Mesenchymal stem cell (in vitro differentiated cells and primary cell): ENCODE data around the gene ACBD4. TPM values are rescaled to one million over a fixed set of nuclear protein-coding genes. Genes with fewer than 3 reads are reported as not detected.

Source experiments
- DNase-seq: peaks from one replicate; pipeline ENCODE4 v3.0.0-alpha.2; 2013
- H2AFZ ChIP-seq: one replicate; pipeline ENCODE4 v1.6.1; 2013; ENCODE audit warnings: low read depth, mild to moderate bottlenecking, control low read depth, inconsistent platforms, low read length, moderate library complexity
- H2AK5ac ChIP-seq: 2 replicates; pipeline ENCODE4 v1.6.1; 2013; ENCODE audit warnings: low read length, moderate library complexity, mild to moderate bottlenecking, inconsistent platforms; ENCODE audit not compliant: severe bottlenecking
- H2BK120ac ChIP-seq: one replicate; pipeline ENCODE4 v1.6.1; 2013; ENCODE audit warnings: low read depth, mild to moderate bottlenecking, inconsistent platforms, low read length, moderate library complexity
- H2BK12ac ChIP-seq, 2 experiments: one replicate each; pipeline ENCODE4 v1.6.1; 2013; ENCODE audit warnings: inconsistent platforms in 2 of 2, low read length in 2 of 2, mild to moderate bottlenecking in 2 of 2, moderate library complexity in 2 of 2, control low read depth in 1 of 2
- H2BK15ac ChIP-seq: one replicate; pipeline ENCODE4 v1.6.1; 2013; ENCODE audit warnings: mild to moderate bottlenecking, low read depth, inconsistent platforms; ENCODE audit not compliant: poor library complexity, severe bottlenecking
- H2BK5ac ChIP-seq: 2 replicates; pipeline ENCODE4 v1.6.1; 2013; ENCODE audit warnings: low read depth, mild to moderate bottlenecking, low read length, control low read depth, inconsistent platforms; ENCODE audit not compliant: poor library complexity, severe bottlenecking
- H3K14ac ChIP-seq, 2 experiments: one replicate each; pipeline ENCODE4 v1.6.1; 2013; ENCODE audit warnings: inconsistent platforms in 2 of 2, low read length in 2 of 2, control low read depth in 1 of 2, mild to moderate bottlenecking in 1 of 2, moderate library complexity in 1 of 2
- H3K18ac ChIP-seq, 2 experiments: one replicate each; pipeline ENCODE4 v1.6.1; 2013; ENCODE audit warnings: inconsistent platforms in 2 of 2, low read length in 2 of 2, control low read depth in 1 of 2, low read depth in 1 of 2, mild to moderate bottlenecking in 1 of 2
- H3K23ac ChIP-seq, 2 experiments: one replicate each; pipeline ENCODE4 v1.6.1; 2013; ENCODE audit warnings: inconsistent platforms in 2 of 2, low read length in 2 of 2, mild to moderate bottlenecking in 2 of 2, moderate library complexity in 2 of 2, control low read depth in 1 of 2
- H3K27ac ChIP-seq: 2 replicates; pipeline ENCODE4 v1.5.1; 2013; ENCODE audit warnings: mild to moderate bottlenecking, moderate library complexity, low read length, control low read depth, inconsistent platforms; ENCODE audit not compliant: poor library complexity, severe bottlenecking
- H3K27me3 ChIP-seq, 2 experiments: 2 replicates each; pipeline versions ENCODE4 v1.6.1 to v1.7.0; 2013; ENCODE audit warnings: low read length in 2 of 2, mild to moderate bottlenecking in 2 of 2, moderate library complexity in 2 of 2, control low read depth in 1 of 2, inconsistent platforms in 1 of 2; ENCODE audit not compliant: control insufficient read depth in 1 of 2, insufficient read depth in 1 of 2
- H3K36me3 ChIP-seq, 2 experiments: 2 replicates each; pipeline versions ENCODE4 v1.6.1 to v1.7.0; 2013; ENCODE audit warnings: low read length in 2 of 2, control low read depth in 1 of 2, inconsistent platforms in 1 of 2, low read depth in 1 of 2, mild to moderate bottlenecking in 1 of 2; ENCODE audit not compliant: insufficient read depth in 2 of 2, control insufficient read depth in 1 of 2
- H3K4ac ChIP-seq, 2 experiments: one replicate each; pipeline ENCODE4 v1.6.1; 2013; ENCODE audit warnings: inconsistent platforms in 2 of 2, low read length in 2 of 2, mild to moderate bottlenecking in 2 of 2, moderate library complexity in 2 of 2, control low read depth in 1 of 2, low read depth in 1 of 2
- H3K4me1 ChIP-seq: 2 replicates; pipeline ENCODE4 v1.6.1; 2013; ENCODE audit warnings: low read depth, low read length, control low read depth; ENCODE audit not compliant: control insufficient read depth, insufficient read depth
- H3K4me2 ChIP-seq: 2 replicates; pipeline ENCODE4 v1.6.1; 2013; ENCODE audit warnings: low read length, mild to moderate bottlenecking, inconsistent platforms; ENCODE audit not compliant: poor library complexity, severe bottlenecking
- H3K4me3 ChIP-seq, 2 experiments: 2 replicates each; pipeline versions ENCODE4 v1.5.1 to v1.7.0; 2013; ENCODE audit warnings: low read length in 2 of 2, mild to moderate bottlenecking in 2 of 2, control low read depth in 1 of 2, low read depth in 1 of 2; ENCODE audit not compliant: insufficient read depth in 1 of 2
- H3K79me1 ChIP-seq: replicated peaks from 2 replicates; pipeline ENCODE4 v1.6.1; 2013; ENCODE audit warnings: mild to moderate bottlenecking, control low read depth, low read length, inconsistent platforms; ENCODE audit not compliant: poor library complexity, severe bottlenecking
- H3K9ac ChIP-seq: 2 replicates; pipeline ENCODE4 v1.7.0; 2013; ENCODE audit warnings: mild to moderate bottlenecking, low read length, moderate library complexity
- H3K9me3 ChIP-seq: 2 replicates; pipeline ENCODE4 v1.7.0; 2013; ENCODE audit warnings: mild to moderate bottlenecking, low read length; ENCODE audit not compliant: control insufficient read depth
- H4K8ac ChIP-seq: one replicate; pipeline ENCODE4 v1.6.1; 2013; ENCODE audit warnings: inconsistent platforms, mild to moderate bottlenecking, low read length, moderate library complexity
- H4K91ac ChIP-seq: one replicate; pipeline ENCODE4 v1.6.1; 2013; ENCODE audit warnings: mild to moderate bottlenecking, low read length, inconsistent platforms
- WGBS: methylation state at CpG from one replicate; pipeline ENCODE4 v1.1.7; 2013; ENCODE audit warnings: mixed read lengths; 5-methylcytosine and 5-hydroxymethylcytosine counted together
- polyA plus RNA-seq, 2 experiments: library from polyadenylated mRNA; stranded (reverse); fragments of 200-250 nt; gene quantifications; one replicate each; pipeline ENCODE4 v1.2.3, GENCODE V29; 2013

Gene ACBD4, protein sequence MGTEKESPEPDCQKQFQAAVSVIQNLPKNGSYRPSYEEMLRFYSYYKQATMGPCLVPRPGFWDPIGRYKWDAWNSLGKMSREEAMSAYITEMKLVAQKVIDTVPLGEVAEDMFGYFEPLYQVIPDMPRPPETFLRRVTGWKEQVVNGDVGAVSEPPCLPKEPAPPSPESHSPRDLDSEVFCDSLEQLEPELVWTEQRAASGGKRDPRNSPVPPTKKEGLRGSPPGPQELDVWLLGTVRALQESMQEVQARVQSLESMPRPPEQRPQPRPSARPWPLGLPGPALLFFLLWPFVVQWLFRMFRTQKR
- polyA plus RNA-seq (2013, experiment 1 of 2) = 3.8 TPM
- polyA plus RNA-seq (2013, experiment 2 of 2) = 4.1 TPM

DNA sequence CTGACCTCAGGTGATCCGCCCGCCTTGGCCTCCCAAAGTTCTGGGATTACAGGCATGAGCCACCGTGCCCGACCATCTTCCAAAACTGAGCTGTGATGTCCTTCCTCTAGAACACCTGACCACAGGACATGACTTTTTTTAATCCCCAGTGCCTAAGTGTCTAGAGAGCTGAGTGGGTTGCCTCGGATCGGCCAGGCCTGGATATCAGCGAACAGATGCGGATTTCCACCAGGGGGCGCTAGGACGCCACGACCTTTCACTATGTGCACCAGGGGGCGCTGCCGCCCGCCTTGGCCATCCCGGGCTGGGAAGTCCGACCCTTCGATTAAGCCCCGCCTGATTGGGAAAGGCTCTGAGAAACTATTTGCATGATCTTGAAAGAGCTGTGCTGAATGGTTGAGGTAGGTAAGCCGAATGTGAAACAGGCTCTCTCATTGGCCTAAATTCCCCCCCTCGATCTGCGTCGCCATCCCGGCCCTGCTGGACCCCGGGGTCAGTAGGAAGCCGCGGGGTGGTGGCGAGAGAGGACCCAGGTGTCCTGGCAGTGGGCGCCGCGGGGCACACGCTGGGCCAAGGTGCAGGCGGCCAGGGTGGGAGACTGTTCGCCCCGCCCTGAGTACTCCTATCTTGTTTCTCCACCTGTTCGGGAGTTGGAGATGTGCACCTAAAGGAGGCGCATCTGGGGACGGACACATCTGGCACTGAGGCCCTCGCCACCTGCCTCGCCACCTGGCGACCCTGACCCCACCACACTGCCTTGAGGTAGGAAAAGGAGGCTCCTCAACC lies at the start of gene ACBD4:
Gene ACBD4, plus strand, starts transcription at position 496 of the 786 bp plus-strand sequence. CDS start 458 bp downstream, outside the sequence.
- Histone ChIP-seq H2BK5ac (peak within 1 kb of the TSS; percentile 39), H3K4me3 (peak within 1 kb of the TSS; percentile 70 to 94), H3K27ac (no peak within 1 kb of the TSS), H2AK5ac (peak within 1 kb of the TSS; percentile 27), H2AFZ (no peak within 1 kb of the TSS), H3K79me1 (peaks cover 22% of the 10 kb centered on the region), H3K4me1 (peaks cover 31% of the 10 kb centered on the region), H4K91ac (peak within 1 kb of the TSS; percentile 57), H3K14ac (peak within 1 kb of the TSS in 1 of 2 experiments; percentile 19), H3K4ac (peak within 1 kb of the TSS; percentile 43 to 73), H3K18ac (peak within 1 kb of the TSS; percentile 74 to 88), H3K27me3 (no peaks in the 10 kb centered on the region), H4K8ac (peak within 1 kb of the TSS; percentile 90), H2BK15ac (peak within 1 kb of the TSS; percentile 61), H2BK12ac (peak within 1 kb of the TSS; percentile 56 to 87), H3K4me2 (peak within 1 kb of the TSS; percentile 60), H2BK120ac (peak within 1 kb of the TSS; percentile 54), H3K9me3 (no peaks in the 10 kb centered on the region), H3K23ac (no peak within 1 kb of the TSS), H3K9ac (peak within 1 kb of the TSS; percentile 87), H3K36me3 (peaks cover 0 to 3% of the 10 kb centered on the region in 2 experiments)
- DNase-seq = peak; percentile 98
- WGBS = 12% methylated on average over 40 of the region's 40 CpGs

DNA sequence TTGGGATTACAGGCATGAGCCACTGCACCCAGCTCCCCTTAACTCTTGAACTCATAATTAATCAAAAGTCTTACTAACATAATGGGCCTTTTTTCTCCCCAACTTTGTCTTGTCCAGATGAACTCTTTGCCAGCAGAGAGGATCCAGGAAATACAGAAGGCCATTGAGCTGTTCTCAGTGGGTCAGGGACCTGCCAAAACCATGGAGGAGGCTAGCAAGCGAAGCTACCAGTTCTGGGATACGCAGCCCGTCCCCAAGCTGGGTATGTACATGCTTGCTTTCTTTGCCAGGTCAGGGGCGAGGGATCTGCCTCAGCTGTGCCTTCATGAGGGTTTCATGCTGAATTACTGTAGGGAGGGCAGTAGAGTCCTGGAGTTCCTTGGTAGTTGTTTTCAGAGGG lies 49.1 kb upstream of the ACBD4 start:
- H3K27me3 ChIP-seq = no peaks in the 10 kb centered on the region
- peaks cover 19% of the 10 kb centered on the region for H3K4me1 ChIP-seq
- peaks cover 24% of the 10 kb centered on the region for H3K79me1 ChIP-seq
- no peak overlapping the region for H2AFZ ChIP-seq
- H3K4me2 ChIP-seq = no peak overlapping the region
- H3K23ac ChIP-seq = no peak overlapping the region
- H4K91ac ChIP-seq = peak overlapping the region; percentile 39
- no peak for DNase-seq
- no peak overlapping the region for H3K27ac ChIP-seq
- H2BK15ac ChIP-seq = peak overlapping the region; percentile 28
- peak overlapping the region; percentile 6 for H4K8ac ChIP-seq
- peaks cover 58 to 90% of the 10 kb centered on the region in 2 experiments for H3K36me3 ChIP-seq
- peak overlapping the region; percentile 66 for H2AK5ac ChIP-seq
- H3K4ac ChIP-seq = no peak overlapping the region
- no peak overlapping the region for H3K14ac ChIP-seq
- no peak overlapping the region for H3K4me3 ChIP-seq
- no peaks in the 10 kb centered on the region for H3K9me3 ChIP-seq
- 100% methylated on average over 4 of the region's 4 CpGs for WGBS
- H2BK5ac ChIP-seq = no peak overlapping the region
- H3K9ac ChIP-seq = no peak overlapping the region
- no peak overlapping the region for H2BK120ac ChIP-seq
- H2BK12ac ChIP-seq = no peak overlapping the region
- no peak overlapping the region for H3K18ac ChIP-seq

DNA sequence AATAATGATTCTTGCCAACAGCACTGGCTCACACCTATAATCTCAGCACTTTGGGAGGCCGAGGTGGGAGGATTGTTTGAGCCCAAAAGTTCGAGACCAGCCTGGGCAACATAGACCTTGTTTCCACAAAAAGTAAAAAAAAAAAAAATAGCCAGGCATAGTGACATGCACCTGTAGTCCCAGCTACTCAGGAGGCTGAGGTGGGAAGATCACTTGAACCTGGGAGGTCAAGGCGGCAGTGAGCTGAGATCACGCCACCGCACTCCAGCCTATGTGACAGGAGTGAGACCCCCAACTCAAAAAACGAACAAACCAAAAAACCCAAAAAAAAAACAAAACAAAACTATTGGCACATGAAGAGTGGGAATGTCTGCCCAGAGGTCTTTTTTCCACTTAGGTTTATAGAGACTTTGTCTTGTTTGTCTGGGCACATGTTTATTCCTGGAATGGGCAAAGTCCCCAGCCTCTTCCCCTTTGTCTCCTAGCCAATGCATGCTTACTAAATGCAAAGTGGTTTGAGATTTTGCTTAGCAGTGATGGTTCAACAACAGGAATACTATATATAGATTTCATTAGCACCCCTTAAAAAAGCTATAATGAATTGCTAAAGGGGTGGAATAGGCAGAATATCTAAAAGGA lies 48.5 kb upstream of the ACBD4 start:
- no peak overlapping the region for H3K18ac ChIP-seq
- H4K91ac ChIP-seq = no peak overlapping the region
- H3K4me1 ChIP-seq = peaks cover 22% of the 10 kb centered on the region
- no peaks in the 10 kb centered on the region for H3K9me3 ChIP-seq
- H2BK120ac ChIP-seq = no peak overlapping the region
- no peak overlapping the region for H3K23ac ChIP-seq
- no peak overlapping the region for H4K8ac ChIP-seq
- H3K4ac ChIP-seq = no peak overlapping the region
- H2AK5ac ChIP-seq = no peak overlapping the region
- no peak overlapping the region for H2AFZ ChIP-seq
- H3K79me1 ChIP-seq = peaks cover 20% of the 10 kb centered on the region
- H3K27me3 ChIP-seq = no peaks in the 10 kb centered on the region
- H3K4me3 ChIP-seq = no peak overlapping the region
- no peak overlapping the region for H2BK5ac ChIP-seq
- 100% methylated on average over 4 of the region's 6 CpGs for WGBS
- H3K36me3 ChIP-seq = peaks cover 57 to 90% of the 10 kb centered on the region in 2 experiments
- no peak for DNase-seq
- H3K4me2 ChIP-seq = no peak overlapping the region
- no peak overlapping the region for H3K27ac ChIP-seq
- H2BK12ac ChIP-seq = no peak overlapping the region
- no peak overlapping the region for H3K14ac ChIP-seq
- H3K9ac ChIP-seq = no peak overlapping the region
- H2BK15ac ChIP-seq = no peak overlapping the region
